Activated CD8-positive, alpha-beta T cell treated with anti-CD3 and anti-CD28 coated beads for 36 hours (primary cell): ENCODE results near the gene DTX4. TPM values are rescaled to one million over a fixed set of nuclear protein-coding genes. Genes with fewer than 3 reads are reported as not detected.

Experiments used
- ATAC-seq: fragments of 200-7000 bp; cut with Tn5 transposase; one replicate; pipeline ENCODE4 v1.10.0; 2021; ENCODE audit warnings: mild to moderate bottlenecking, moderate library complexity
- CTCF ChIA-PET: fragments of 350-600 bp; sonication (Branson Sonifier 250); formaldehyde crosslinking; loops from one replicate; lab custom pipeline; 2021; ENCODE audit warnings: antibody characterized with exemption; lab: Charles Lee
- POLR2A ChIA-PET: fragments of 350-600 bp; sonication (Branson Sonifier 250); formaldehyde crosslinking; loops from one replicate; lab custom pipeline; 2021; ENCODE audit warnings: antibody characterized with exemption; lab: Charles Lee
- DNase-seq: peaks from one replicate; pipeline ENCODE4 v3.0.0-alpha.2; 2020
- H3K27ac Mint-ChIP-seq: one replicate; pipeline ENCODE4 v1.8.0; 2021; ENCODE audit warnings: mild to moderate bottlenecking, mixed read lengths
- H3K27me3 Mint-ChIP-seq: one replicate; pipeline ENCODE4 v1.8.0; 2021; ENCODE audit warnings: mixed read lengths
- H3K36me3 Mint-ChIP-seq: one replicate; pipeline ENCODE4 v1.8.0; 2021; ENCODE audit warnings: low read depth, mixed read lengths
- H3K4me1 Mint-ChIP-seq: one replicate; pipeline ENCODE4 v1.8.0; 2021; ENCODE audit warnings: low read depth, mixed read lengths
- H3K4me3 Mint-ChIP-seq: one replicate; pipeline ENCODE4 v1.8.0; 2021; ENCODE audit warnings: mild to moderate bottlenecking, moderate library complexity, mixed read lengths
- H3K9me3 Mint-ChIP-seq: one replicate; pipeline ENCODE4 v1.8.0; 2021; ENCODE audit warnings: mixed read lengths
- intact Hi-C: fragments of 100-400 bp; cut with micrococcal nuclease; formaldehyde crosslinking; loops from one replicate; pipeline ENCODE4 v1.10.0; 2022
- total RNA-seq, 2 experiments: library from RNA; stranded (reverse); gene quantifications; one replicate each; pipeline ENCODE4 v1.2.3, GENCODE V29; 2021
- TF ChIP-seq, protein P1 (sequence below): fragments of 200-600 bp; IDR thresholded peaks from one replicate; pipeline ENCODE4 v1.8.0; 2022; ENCODE audit warnings: antibody characterized with exemption, mild to moderate bottlenecking

DTX4 gene
- total RNA-seq, 2 experiments from 2014 or later, result 0.16 to 0.29 TPM

DNA sequence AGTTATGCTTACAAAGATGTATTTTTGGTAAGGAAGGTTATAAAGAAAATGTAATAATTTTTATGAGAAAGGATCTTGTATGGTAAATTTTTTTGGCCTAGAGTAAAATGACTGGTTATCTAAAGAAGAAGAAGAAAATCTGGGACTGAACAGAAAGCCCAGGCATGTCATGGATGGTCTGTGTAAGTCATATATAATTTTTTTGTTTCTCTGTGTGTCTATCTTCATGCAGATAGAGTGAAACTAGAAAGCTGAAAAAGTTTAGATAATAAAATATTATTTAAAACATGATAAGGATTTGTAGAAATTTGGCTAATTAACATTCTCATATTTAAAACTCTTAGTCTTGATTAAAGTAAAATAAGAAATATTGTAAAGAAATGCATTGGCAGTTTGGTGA, 68.4 kb downstream of the DTX4 start:
- Mint-ChIP-seq H3K4me3 (no peak overlapping the region), H3K4me1 (no peaks in the 10 kb centered on the region), H3K36me3 (no peaks in the 10 kb centered on the region), H3K27me3 (peaks cover 1% of the 10 kb centered on the region), H3K9me3 (peaks cover 16% of the 10 kb centered on the region), H3K27ac (no peak overlapping the region)
- DNase-seq (no peak), ATAC-seq (no peak)
- TF ChIP-seq, protein P1, sequence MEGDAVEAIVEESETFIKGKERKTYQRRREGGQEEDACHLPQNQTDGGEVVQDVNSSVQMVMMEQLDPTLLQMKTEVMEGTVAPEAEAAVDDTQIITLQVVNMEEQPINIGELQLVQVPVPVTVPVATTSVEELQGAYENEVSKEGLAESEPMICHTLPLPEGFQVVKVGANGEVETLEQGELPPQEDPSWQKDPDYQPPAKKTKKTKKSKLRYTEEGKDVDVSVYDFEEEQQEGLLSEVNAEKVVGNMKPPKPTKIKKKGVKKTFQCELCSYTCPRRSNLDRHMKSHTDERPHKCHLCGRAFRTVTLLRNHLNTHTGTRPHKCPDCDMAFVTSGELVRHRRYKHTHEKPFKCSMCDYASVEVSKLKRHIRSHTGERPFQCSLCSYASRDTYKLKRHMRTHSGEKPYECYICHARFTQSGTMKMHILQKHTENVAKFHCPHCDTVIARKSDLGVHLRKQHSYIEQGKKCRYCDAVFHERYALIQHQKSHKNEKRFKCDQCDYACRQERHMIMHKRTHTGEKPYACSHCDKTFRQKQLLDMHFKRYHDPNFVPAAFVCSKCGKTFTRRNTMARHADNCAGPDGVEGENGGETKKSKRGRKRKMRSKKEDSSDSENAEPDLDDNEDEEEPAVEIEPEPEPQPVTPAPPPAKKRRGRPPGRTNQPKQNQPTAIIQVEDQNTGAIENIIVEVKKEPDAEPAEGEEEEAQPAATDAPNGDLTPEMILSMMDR, result no peak
- intact Hi-C loops, result no loop called here
- ChIA-PET CTCF (no interaction called here), POLR2A (no interaction called here)

DNA sequence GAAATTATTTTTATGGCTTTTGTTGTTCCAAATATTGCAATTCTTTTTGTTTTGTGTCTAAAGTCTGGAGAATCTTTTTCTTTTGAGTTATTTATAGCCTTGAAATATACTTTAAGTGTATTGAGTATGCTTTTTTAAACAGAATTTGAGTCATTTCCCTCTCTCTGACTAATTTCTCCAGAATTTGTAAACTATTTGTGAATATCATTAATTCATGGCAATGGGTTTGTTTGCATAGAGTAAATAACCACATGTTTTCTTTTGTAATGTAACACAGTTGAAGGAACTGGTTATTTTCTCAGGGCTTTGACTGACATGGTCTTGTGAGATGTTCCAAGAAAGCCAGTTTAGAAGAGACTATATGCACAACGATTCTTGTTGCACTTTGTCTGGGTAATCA, 71.7 kb downstream of the DTX4 start:
- ChIA-PET POLR2A (no interaction called here), CTCF (no interaction called here)
- Mint-ChIP-seq H3K36me3 (no peaks in the 10 kb centered on the region), H3K4me3 (no peak overlapping the region), H3K27ac (no peak overlapping the region), H3K27me3 (peaks cover 1% of the 10 kb centered on the region), H3K4me1 (peaks cover 13% of the 10 kb centered on the region), H3K9me3 (peaks cover 4% of the 10 kb centered on the region)
- DNase-seq (no peak), ATAC-seq (no peak)
- intact Hi-C loops, result no loop called here
- TF ChIP-seq, protein P1, result no peak

DNA sequence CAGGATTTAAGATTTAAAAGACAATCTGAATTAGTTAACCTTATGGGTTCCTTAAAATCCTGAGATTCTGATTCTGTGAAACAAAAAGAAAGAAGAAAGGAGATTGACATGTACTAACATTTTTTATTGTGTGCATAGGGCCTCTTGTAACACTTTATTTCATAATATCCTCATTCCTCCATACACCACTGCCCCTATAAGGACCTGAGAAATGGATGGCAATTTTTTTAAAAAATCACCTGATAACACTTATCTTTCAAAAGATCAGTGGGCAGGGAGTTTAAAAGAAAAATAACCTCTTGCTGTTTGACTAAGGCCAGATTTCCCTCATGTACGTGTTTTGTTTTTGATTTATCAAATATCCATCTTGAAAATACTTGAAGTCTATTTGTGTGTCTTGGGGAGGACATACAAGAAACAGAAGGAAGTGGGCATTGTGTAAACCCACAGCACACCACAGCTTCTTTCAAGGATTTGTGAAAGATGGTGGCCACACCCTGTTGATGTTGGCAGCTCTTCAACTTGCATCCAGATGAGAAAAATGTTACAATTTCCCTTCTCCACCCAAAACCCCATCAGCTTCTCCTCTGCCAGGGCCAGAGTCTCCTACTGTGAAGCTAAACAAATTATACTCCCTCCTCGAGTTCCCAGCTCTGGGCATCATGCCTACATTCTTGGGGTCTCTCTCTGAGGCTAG, 75.7 kb downstream of the DTX4 start:
- H3K27ac Mint-ChIP-seq, result no peak overlapping the region
- no peak overlapping the region for H3K4me3 Mint-ChIP-seq
- DNase-seq (no peak), ATAC-seq (no peak)
- peaks cover 1% of the 10 kb centered on the region for H3K27me3 Mint-ChIP-seq
- CTCF ChIA-PET, result interaction anchor here (1.5 kb wide), 1 partner anchor 18 kb away, joined by 4 read pairs; no protein-coding TSS in a partner anchor
- POLR2A ChIA-PET, result no interaction called here
- H3K36me3 Mint-ChIP-seq, result no peaks in the 10 kb centered on the region
- no peaks in the 10 kb centered on the region for H3K9me3 Mint-ChIP-seq
- peaks cover 14% of the 10 kb centered on the region for H3K4me1 Mint-ChIP-seq
- intact Hi-C loops, result no loop called here
- TF ChIP-seq, protein P1, result no peak

DNA sequence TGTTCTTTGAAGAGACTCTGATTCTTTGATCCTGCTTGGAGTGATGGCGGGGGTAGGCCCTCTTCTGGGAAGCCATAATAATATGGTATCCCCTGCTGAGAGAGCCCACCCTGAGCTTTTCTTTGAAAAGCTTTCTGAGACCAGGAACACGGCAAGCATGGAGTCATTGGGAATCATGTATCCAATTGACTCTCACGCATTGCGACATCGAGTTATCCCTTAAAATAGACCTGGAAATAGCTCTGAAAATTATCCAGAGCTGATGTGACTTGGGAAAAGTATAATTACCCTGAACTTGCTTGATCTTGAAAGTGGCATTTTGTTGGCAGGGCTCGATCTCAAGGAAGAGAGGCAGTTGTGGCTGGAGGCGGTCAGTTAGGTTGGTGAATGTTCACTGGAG, 77.6 kb downstream of the DTX4 start:
- Mint-ChIP-seq H3K4me3 (no peak overlapping the region), H3K4me1 (peaks cover 14% of the 10 kb centered on the region), H3K27ac (no peak overlapping the region), H3K27me3 (peaks cover under 1% of the 10 kb centered on the region), H3K9me3 (no peaks in the 10 kb centered on the region), H3K36me3 (no peaks in the 10 kb centered on the region)
- no peak for DNase-seq
- TF ChIP-seq, protein P1, result no peak
- intact Hi-C loops, result no loop called here
- ChIA-PET POLR2A (no interaction called here), CTCF (interaction anchor here (0.6 kb wide), 1 partner anchor 196 kb away, joined by 3 read pairs; no protein-coding TSS in a partner anchor)
- no peak for ATAC-seq

DNA sequence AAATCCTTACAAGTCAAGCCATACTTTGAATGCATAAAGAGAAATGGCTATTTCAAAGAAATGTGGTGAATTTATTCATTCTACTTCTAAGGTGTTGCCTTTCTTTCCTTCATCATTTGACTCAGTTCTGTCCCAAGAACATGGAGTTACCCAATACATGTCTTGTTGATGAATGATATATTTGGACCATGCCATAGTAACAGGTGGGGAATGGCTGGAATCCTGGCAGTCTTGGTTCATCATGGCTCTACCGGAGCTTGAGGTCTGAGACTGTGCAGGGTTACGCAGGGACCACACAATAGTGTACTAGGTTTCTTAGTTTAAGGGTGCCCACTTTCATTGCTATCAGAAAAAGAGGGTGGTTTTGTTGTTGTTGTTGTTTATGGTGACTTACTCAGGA, 81.1 kb downstream of the DTX4 start:
- no peaks in the 10 kb centered on the region for H3K9me3 Mint-ChIP-seq
- no peaks in the 10 kb centered on the region for H3K36me3 Mint-ChIP-seq
- H3K4me1 Mint-ChIP-seq, result peaks cover 4% of the 10 kb centered on the region
- DNase-seq, result no peak
- TF ChIP-seq, protein P1, result no peak
- no peak for ATAC-seq
- H3K4me3 Mint-ChIP-seq, result no peak overlapping the region
- intact Hi-C loops, result no loop called here
- no peak overlapping the region for H3K27ac Mint-ChIP-seq
- no peaks in the 10 kb centered on the region for H3K27me3 Mint-ChIP-seq
- POLR2A ChIA-PET, result no interaction called here
- CTCF ChIA-PET, result no interaction called here
